ENCODE results near the gene SLC38A8. TPM values are rescaled to one million over a fixed set of nuclear protein-coding genes. Genes with fewer than 3 reads are reported as not detected.
A peak's percentile ranks its signal among the peaks of the same experiment; 100 is the strongest.

SLC38A8 gene
- total RNA-seq, 3 donors from 2014 or later (not counting 1 experiment from before 2014, with no cell fraction given), result not detected

DNA sequence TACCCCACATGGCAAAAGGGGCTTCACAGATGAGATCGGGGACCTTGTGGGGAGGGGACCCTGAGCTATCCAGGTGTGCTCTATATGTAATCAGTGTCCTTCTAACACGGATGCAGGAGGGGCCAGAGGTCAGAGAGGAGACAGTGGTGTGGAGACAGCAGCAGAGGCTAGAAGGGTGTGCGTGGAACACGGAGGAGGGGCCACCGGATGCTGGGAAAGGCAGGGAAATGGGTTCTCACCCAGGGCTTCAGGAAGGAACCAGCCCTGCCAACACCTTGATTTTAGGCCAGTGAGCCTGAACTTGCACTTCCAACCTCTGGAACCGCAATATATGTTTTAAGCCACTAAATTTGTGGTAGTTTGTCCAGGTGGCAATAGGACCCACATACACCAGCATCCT, 4.6 kb upstream of the SLC38A8 start:
- TF ChIP-seq, protein P1, sequence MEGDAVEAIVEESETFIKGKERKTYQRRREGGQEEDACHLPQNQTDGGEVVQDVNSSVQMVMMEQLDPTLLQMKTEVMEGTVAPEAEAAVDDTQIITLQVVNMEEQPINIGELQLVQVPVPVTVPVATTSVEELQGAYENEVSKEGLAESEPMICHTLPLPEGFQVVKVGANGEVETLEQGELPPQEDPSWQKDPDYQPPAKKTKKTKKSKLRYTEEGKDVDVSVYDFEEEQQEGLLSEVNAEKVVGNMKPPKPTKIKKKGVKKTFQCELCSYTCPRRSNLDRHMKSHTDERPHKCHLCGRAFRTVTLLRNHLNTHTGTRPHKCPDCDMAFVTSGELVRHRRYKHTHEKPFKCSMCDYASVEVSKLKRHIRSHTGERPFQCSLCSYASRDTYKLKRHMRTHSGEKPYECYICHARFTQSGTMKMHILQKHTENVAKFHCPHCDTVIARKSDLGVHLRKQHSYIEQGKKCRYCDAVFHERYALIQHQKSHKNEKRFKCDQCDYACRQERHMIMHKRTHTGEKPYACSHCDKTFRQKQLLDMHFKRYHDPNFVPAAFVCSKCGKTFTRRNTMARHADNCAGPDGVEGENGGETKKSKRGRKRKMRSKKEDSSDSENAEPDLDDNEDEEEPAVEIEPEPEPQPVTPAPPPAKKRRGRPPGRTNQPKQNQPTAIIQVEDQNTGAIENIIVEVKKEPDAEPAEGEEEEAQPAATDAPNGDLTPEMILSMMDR (IDR thresholded peaks at IDR 0.05), result no peak
- H3K36me3 Mint-ChIP-seq, result no peaks in the 10 kb centered on the region
- ATAC-seq (no peak), DNase-seq (no peak)
- Histone ChIP-seq H3K4me3 (ENCODE audit: low read length) (no peak overlapping the region), H3K4me1 (ENCODE audit: control insufficient read depth, insufficient read depth, low read length) (no peaks in the 10 kb centered on the region), H3K27me3 (ENCODE audit: control insufficient read depth, insufficient read depth, low read length) (peaks cover 5% of the 10 kb centered on the region), H3K9me3 (ENCODE audit: control insufficient read depth, insufficient read depth, low read length) (no peaks in the 10 kb centered on the region), H3K36me3 (ENCODE audit: control insufficient read depth, insufficient read depth, low read length) (peaks cover 11% of the 10 kb centered on the region), H3K27ac (ENCODE audit: low read length) (no peak overlapping the region)
- H3K4me3 Mint-ChIP-seq, result no peak overlapping the region
- no peaks in the 10 kb centered on the region for H3K9me3 Mint-ChIP-seq
- H3K4me1 Mint-ChIP-seq, result no peaks in the 10 kb centered on the region
- H3K27ac Mint-ChIP-seq, result peak overlapping the region in 1 of 2 donors; percentile 23
- intact Hi-C loops (cut with micrococcal nuclease), result no loop called here
- 96% methylated on average over 6 of the region's 6 CpGs for WGBS (ENCODE audit: insufficient coverage)
- H3K27me3 Mint-ChIP-seq (ENCODE audit: low read depth in 2 of 2), result peaks cover 10 to 11% of the 10 kb centered on the region in 2 donors

DNA sequence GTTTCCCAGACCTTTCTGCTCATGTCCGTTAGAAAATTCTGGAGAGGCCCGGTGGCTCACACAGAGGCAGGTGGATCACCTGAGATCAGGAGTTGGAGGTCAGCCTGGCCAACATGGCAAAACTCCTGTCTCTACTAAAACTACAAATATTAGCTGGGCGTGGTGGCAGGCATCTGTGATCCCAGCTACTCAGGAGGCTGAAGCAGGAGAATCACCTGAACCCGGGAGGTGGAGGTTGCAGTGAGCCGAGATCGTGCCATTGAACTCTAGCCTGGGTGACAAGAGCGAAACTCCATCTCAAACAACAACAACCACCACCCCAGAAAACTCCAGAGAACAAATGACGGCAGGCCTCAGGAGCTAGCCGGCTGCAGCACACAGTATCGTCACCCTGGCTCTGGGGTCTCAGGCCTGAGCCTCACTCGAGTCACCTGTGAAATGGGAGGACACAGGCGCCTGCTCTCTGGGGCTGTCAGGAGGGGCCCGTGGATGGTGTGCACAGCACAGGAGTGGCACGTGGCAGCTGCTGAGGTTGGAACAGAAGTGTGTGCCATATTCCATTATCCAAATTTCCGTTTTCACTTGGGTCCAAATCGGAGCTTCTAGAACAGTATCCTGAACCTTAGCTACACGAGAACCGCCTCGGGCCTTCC, 3.3 kb upstream of the SLC38A8 start:
- Histone ChIP-seq H3K9me3 (ENCODE audit: control insufficient read depth, insufficient read depth, low read length) (no peaks in the 10 kb centered on the region), H3K27me3 (ENCODE audit: control insufficient read depth, insufficient read depth, low read length) (peaks cover 5% of the 10 kb centered on the region), H3K4me3 (ENCODE audit: low read length) (no peak overlapping the region), H3K27ac (ENCODE audit: low read length) (no peak overlapping the region), H3K4me1 (ENCODE audit: control insufficient read depth, insufficient read depth, low read length) (no peaks in the 10 kb centered on the region), H3K36me3 (ENCODE audit: control insufficient read depth, insufficient read depth, low read length) (peaks cover 9% of the 10 kb centered on the region)
- no peaks in the 10 kb centered on the region for H3K9me3 Mint-ChIP-seq
- no peak for DNase-seq
- H3K36me3 Mint-ChIP-seq, result no peaks in the 10 kb centered on the region
- peaks cover 10 to 11% of the 10 kb centered on the region in 2 donors for H3K27me3 Mint-ChIP-seq (ENCODE audit: low read depth in 2 of 2)
- no peak overlapping the region for H3K27ac Mint-ChIP-seq
- H3K4me1 Mint-ChIP-seq, result no peaks in the 10 kb centered on the region
- intact Hi-C loops (cut with micrococcal nuclease), result no loop called here
- ATAC-seq, result no peak
- TF ChIP-seq, protein P1 (IDR thresholded peaks at IDR 0.05), result no peak
- H3K4me3 Mint-ChIP-seq, result no peak overlapping the region
- WGBS (ENCODE audit: insufficient coverage), result 88% methylated on average over 19 of the region's 19 CpGs

DNA sequence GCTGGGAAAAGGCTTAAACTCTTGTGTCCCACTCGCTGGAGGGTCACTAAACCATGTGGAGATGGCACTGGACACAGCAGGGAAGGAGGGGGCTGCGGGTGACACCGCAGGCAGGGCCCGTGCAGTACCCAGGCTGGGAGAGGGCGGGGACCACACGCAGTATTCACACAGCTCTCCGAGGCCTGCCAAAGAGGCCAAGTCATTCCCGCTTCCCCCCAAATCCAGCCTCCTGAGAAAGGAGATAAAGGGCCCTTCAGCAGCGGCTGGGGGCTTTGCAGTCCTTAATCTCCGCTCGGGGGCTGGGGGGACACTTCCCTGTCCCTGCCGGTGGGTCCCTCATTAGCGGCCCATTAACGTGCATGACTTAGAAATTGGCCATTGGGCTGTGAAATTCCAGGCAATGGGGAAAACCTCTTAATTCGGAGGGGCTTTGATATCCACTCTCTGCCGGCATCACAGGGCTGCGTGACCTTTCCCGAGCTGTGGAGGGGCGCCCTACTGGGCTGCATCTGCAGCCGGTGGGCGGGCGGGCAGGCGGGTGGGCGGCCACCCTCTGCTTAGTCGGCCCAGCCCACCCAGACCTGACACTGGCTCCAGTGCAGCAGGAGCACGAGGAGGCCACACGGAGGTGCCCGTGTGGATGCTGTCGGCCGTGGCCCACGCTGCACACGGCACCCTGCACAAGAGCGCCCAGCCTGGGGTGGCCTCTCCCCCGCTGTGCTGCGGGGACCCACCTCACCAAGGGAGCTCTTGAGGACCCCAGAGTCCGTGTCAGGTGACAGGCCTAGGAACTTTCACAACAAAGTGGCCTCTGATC, 2.6 kb upstream of the SLC38A8 start:
- H3K27ac ChIP-seq (ENCODE audit: low read length), result no peak overlapping the region
- peaks cover 7% of the 10 kb centered on the region for H3K36me3 ChIP-seq (ENCODE audit: control insufficient read depth, insufficient read depth, low read length)
- intact Hi-C loops (cut with micrococcal nuclease), result no loop called here
- Mint-ChIP-seq H3K4me3 (no peak overlapping the region), H3K27me3 (ENCODE audit: low read depth in 2 of 2) (peaks cover 10 to 11% of the 10 kb centered on the region in 2 donors), H3K9me3 (no peaks in the 10 kb centered on the region), H3K36me3 (no peaks in the 10 kb centered on the region), H3K4me1 (no peaks in the 10 kb centered on the region), H3K27ac (no peak overlapping the region)
- H3K4me1 ChIP-seq (ENCODE audit: control insufficient read depth, insufficient read depth, low read length), result no peaks in the 10 kb centered on the region
- 63% methylated on average over 36 of the region's 36 CpGs for WGBS (ENCODE audit: insufficient coverage)
- H3K9me3 ChIP-seq (ENCODE audit: control insufficient read depth, insufficient read depth, low read length), result no peaks in the 10 kb centered on the region
- TF ChIP-seq, protein P1 (IDR thresholded peaks at IDR 0.05), result no peak
- H3K27me3 ChIP-seq (ENCODE audit: control insufficient read depth, insufficient read depth, low read length), result peaks cover 5% of the 10 kb centered on the region
- ATAC-seq (no peak), DNase-seq (no peak)
- no peak overlapping the region for H3K4me3 ChIP-seq (ENCODE audit: low read length)
